HG03469 (cell line): Measurements from ENCODE around the gene GSTA1.
"Not testable (repeated sequence)": the region's sequence is repeated elsewhere in the genome, so short reads cannot be mapped to it uniquely, and the experiment has no call there.

Experiments
- ATAC-seq: cut with Tn5 transposase; IDR thresholded peaks from one replicate; pipeline ENCODE4 v1.9.1; 2021; ENCODE audit warnings: mild to moderate bottlenecking, moderate library complexity, moderate number of reproducible peaks; ENCODE audit not compliant: unreplicated experiment

GSTA1 gene

GRCh38 chr6:52803668-52804255 is at the start of gene GSTA1:
GSTA1 (minus strand) TSS chr6:52803816; CDS start chr6:52799267, 4,549 bp downstream.
- ATAC-seq: not testable (repeated sequence)

DNA sequence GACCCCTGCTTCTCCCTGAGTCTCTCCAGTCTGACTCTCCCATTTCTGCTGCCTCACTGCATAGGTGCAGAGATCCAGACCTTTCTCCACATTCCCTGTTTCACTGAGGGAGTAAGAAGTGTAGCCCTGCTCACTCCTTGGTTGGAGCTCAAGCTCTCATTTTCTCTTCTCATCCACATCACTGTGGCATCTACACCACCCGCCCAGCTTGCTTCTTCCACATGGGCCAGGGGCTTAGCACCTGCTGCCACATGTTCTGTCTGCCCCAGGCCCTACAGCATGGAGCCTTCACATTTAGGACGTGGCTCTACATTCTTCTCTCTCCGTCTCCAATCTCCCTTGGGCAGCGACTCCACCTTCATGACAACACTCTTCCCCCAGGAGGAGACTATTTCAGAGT is 45.5 kb upstream of the GSTA1 start:
- ATAC-seq: no peak

DNA sequence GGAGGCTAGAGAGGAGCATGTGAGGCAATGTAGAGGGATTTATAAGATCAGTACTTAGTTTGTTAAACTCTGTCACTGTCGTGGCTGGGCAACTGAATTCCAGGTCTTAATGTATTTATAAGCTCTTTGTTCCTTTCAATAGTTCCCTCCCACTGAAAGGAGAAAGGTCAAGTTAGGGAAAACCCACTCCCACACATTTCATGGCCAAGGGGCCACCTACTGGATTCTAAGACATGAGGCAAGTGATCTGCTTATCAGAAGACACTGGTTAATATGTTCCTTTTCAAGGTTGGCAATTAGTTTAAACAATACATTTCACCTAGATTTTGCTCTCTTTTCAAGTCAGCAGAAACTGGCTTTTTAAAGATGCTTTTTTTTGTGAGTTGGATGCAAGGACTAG is 42.4 kb upstream of the GSTA1 start:
- ATAC-seq: no peak

DNA sequence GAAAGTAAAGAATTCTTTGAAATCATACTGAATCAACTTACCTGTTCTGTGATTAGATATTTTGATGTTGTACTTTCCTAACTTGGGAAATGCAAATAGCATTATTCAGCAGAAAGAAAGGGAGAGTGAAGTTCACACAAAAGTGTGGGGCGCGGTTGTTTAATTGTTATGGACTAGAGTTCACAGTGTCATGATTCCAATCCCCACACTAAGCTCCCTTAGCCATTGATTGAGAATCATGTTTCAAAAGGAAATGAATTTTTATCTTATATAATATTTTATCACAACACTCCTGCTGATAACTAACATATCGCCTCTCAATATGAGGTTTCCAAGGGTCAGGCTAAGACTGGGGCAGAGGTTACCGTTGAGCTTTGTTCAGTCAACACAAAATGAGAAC is 40.0 kb upstream of the GSTA1 start:
- no peak for ATAC-seq

DNA sequence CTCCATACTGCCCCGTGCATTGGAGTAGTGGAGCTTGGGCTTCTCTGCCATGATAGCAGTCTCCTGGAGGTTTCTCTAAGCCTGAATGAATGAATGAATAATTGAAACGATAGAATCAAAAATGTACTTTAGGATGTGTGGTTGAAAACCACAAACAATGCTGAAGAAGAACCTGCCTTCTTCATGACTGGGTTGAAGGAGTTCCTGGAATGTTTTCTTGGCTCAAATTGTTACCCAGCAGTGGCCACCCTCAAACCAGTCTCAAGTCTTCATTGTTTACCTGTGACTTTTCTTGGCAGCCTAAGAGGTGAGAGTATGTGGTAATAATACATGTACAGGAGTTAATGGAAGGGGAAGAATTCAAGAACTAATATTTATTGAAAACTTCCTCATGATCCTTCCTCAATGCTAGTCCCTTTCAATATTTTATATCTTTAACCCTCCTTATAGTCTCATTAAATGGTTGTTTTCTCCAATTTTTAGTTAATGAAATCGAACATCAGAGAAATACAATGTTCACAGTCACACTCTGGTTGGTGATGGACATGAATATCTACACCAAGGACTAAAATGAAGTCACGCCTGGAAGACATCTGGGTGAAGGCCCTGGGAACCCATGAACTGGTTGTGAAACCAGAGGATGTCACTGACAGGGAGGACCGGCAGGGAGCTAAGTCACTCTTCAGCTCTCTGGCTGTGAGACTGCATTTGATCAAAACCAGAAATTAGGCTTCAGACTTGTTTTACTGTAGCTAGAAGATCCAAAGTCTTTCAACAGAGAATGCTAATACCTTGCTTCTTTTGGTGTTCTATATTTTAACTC is 37.4 kb upstream of the GSTA1 start, which contains the start of gene GSTA5:
GSTA5 (minus strand) TSS at position 51 of the 823 bp plus-strand sequence.
- no peak for ATAC-seq

DNA sequence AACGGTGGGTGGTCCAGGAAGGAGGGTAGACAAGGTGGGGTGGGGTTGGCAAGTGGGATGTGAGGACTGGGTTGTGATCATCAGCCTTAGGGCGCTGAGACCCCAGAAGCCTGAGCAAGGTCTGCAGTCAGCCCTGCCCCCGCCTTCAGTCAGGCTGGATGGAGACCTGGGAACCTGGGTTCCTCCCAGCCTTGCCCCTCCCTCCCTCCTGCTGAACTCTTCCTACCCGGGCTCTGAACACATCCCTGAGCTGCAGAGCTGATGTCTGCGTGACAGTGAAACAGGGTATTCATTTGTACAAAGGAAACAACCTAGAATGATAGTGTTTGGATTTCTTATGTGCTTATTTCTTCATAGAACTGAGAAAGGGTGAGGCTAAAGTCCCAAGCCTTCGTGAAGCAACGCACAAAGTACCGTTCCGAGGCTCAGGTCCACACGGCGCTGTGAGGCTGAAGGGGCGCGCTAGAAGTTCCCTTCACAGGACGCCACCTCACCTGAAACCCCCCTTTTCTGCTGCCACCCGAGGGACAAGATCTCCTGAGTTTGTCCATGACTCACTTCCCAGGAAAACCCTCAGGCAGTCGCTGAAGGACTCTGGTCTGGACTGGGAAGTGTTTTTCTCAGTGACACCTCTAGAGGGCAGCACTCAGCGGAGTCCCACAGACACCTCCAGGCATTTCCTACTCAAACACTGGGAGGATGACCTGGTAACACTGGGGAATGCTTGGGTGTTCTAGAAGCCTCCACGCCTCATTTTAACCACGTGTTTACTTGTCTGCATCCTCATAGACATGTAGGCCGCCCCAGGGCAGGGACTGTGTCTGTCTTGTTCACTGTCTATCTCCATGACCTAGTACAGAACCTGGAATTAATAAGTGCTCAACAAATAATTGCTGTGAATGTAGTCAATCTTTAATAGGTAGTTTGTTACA is 35.8 kb upstream of the GSTA1 start:
- ATAC-seq: no peak

- no peak for ATAC-seq
Observed at GRCh38 chr6:52834481-52834880, 30.9 kb upstream of the GSTA1 start.

DNA sequence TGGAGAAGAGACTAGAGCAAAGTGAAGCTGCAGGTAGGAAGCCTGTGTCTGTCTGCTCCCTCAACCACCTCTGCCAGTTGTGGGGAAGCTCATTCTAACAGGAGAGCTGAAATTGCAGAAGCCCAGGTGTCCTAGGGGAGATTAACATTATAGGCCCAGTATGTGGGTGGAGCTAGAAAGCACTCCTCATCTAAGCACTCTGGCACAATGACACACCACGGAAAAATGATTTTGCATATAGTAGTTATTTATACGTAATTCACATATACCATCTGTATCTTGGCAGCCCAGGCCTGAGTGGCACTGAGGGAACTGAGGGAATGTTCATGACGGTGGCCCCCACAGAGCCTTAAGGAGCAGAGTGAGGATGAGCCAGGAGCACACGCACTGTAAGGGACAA is 27.3 kb upstream of the GSTA1 start:
- ATAC-seq: not testable (repeated sequence)

- ATAC-seq: no peak
Observed at GRCh38 chr6:52829046-52829817, 25.6 kb upstream of the GSTA1 start.

DNA sequence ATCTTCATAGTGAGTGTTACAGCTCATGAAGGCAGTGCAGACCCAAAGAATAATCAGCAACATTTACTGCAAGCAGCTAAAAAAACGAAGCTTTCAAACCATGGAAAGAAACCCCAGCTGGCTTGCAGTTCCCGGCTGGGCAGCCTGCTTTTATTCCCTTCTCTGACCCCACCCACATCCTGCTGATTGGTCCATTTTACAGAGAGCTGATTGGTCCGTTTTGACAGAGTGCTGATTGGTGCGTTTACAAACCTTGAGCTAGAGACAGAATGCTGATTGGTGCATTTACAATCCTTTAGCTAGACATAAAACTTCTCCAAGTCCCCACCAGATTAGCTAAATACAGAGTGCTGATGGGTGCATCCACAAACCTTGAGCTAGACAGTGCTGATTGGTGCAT is 25.0 kb upstream of the GSTA1 start:
- ATAC-seq: not testable (repeated sequence)

DNA sequence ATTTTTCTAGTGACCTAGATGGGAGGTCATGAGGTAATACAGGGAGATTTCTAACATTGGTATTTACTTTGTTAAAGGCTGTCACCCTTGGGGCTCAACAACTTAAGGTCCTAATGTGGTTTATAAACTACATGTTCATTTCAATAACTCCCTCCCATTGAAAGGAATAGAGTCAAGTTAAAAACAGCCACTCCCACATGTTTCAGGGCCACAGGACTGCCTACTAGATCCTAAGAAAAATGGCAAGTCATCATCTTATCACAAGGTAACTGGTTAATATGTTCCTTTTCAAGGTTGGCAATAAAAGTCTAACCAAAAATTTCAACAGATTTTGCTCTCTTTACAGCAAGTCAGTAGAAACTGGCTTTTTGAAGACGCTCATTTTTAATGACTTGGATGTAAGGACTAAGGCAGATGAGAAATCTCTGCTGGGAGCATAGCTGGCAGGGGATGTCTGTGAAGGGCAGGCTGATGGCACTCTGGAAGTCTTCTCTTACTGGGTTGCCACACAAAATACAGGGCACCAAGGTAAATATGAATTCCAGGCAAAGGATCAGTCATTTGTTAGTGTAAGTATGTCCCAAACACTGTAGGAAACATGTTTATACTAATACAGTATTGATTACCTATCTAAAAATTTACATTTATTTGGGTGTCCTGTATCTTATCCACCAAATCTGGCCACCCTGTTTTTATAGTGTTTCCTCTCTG is 23.6 kb upstream of the GSTA1 start:
- ATAC-seq: not testable (repeated sequence)

GRCh38 chr6:52826513-52826912 is 22.9 kb upstream of the GSTA1 start:
- no peak for ATAC-seq

DNA sequence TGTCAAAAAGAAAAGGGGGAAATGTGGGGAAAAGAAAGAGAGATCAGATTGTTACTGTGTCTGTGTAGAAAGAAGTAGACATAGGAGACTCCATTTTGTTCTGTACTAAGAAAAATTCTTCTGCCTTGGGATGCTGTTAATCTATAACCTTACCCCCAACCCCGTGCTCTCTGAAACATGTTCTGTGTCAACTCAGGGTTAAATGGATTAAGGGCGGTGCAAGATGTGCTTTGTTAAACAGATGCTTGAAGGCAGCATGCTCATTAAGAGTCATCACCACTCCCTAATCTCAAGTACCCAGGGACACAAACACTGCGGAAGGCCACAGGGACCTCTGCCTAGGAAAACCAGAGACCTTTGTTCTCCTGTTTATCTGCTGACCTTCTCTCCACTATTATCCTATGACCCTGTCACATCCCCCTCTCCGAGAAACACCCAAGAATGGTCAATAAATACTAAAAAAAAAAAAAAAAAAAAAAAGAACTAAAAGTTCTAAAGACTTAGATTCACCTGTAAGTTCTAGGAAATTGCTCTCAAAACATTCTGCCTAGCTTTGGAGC is 22.4 kb upstream of the GSTA1 start:
- not testable (repeated sequence) for ATAC-seq

DNA sequence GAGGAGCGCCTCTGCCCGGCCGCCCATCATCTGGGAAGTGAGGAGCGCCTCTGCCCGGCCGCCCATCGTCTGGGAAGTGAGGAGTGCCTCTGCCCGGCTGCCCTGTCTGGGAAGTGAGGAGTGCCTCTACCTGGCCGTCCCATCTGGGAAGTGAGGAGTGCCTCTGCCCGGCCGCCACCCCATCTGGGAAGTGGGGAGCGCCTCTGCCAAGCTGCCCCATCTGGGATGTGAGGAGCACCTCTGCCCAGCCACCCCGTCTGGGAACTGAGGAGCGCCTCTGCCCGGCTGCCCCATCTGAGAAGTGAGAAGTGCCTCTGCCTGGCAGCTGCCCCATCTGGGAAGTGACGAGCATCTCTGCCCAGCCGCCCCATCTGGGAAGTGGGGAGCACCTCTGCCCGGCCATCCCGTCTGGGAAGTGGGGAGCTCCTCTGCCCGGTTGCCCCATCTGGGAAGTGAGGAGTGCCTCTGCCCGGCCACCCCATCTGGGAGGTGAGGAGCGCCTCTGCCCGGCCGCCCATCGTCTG is 21.7 kb upstream of the GSTA1 start:
- ATAC-seq: not testable (repeated sequence)

GRCh38 chr6:52821842-52822241 is 18.2 kb upstream of the GSTA1 start:
- no peak for ATAC-seq

DNA sequence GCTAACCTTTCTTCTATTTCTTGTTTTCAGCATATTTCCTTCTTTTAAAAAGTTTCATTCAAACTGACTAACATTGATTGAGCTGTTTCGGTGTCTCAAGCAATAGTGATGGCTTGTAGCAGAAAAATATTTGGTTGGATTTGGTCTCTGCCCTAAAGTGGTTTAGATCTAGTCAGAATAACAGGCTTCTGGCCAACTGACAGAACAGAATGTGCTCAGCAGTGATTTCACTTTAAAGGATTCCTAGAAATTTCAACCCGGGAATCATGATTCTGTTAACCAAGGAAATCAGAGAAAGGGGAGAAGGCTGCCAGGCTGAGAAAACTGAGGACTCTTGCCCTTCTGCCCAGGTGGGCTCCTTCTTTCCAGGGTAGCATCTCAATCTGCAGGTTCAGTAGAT is 16.6 kb upstream of the GSTA1 start:
- no peak for ATAC-seq

DNA sequence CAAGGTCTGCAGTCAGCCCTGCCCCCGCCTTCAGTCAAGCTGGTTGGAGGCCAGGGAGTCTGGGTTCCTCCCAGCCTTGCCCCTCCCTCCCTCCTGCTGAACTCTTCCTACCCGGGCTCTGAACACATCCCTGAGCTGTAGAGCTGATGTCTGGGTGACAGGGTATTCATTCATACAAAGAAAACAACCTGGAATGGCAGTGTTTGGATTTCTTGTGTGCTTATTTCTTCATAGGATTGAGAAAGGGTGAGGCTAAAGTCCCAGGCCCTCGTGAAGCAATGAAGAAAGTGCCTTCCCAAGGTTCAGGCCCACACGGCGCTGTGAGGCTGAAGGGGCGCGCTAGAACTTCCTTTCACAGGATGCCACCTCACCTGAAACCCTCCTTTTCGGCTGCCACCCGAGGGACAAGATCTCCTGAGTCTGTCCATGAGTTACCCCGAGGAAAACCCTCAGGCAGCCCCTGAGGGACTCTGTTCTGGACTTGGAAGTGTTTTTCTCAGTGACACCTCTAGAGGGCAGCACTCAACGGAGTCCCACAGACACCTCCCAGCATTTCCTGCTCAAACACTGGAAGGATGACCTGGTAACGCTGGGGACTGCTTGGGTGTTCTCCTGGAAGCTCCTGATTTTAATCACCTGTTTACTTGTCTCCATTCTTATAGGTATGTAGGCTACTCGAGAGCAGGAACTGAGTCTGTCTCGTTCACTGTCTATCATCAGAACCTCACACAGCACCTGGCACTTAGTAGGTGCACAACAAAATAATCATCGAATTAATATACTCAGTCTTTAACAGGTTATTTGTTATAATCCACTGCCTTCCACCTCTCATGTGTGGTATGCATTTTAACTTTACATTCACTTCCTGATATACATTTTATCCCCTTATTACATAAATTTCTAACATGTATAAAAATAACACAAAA is 11.8 kb upstream of the GSTA1 start:
- no peak for ATAC-seq

DNA sequence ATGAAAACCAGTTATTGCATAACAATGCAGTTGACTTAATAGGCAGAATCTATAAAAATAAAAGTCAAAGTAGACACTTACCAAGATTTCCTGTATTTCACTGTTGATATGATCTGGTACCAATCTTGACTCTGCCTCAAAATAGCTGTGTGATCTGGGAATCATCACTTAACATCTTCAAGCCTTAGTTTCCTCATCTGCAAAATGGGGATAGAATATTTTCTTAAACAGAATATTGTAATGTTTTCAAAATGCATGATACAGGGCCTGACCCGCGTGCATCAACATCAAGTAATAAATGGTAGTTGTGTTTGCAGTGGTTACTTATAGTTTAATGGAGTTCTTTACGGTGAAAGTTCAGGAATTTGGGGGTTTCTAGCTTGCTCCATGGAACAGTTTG is 10.9 kb upstream of the GSTA1 start:
- not testable (repeated sequence) for ATAC-seq
